Lower lobe of right lung (tissue), 2 donors: ENCODE data around the gene LRRC47. TPM values are rescaled to one million over a fixed set of nuclear protein-coding genes. Genes with fewer than 3 reads are reported as not detected.
A peak's percentile ranks its signal among the peaks of the same experiment; 100 is the strongest.

ENCODE experiments used
- ATAC-seq, 2 donors: fragments of 200-7000 bp; cut with Tn5 transposase; one replicate each; pipeline ENCODE4 v1.9.1; 2020 to 2022; ENCODE audit warnings: mild to moderate bottlenecking in 2 of 2, moderate library complexity in 2 of 2
- DNase-seq: peaks from one replicate; pipeline ENCODE4 v3.0.0-alpha.2; 2020
- H3K27ac ChIP-seq: fragments of 200-600 bp; one replicate; pipeline ENCODE4 v1.8.0; 2022
- H3K27me3 ChIP-seq: fragments of 200-600 bp; one replicate; pipeline ENCODE4 v1.8.0; 2022; ENCODE audit warnings: low read depth
- H3K36me3 ChIP-seq: fragments of 200-600 bp; one replicate; pipeline ENCODE4 v1.8.0; 2022; ENCODE audit warnings: mild to moderate bottlenecking
- H3K4me1 ChIP-seq: fragments of 200-600 bp; one replicate; pipeline ENCODE4 v1.8.0; 2022
- H3K4me3 ChIP-seq: fragments of 200-600 bp; one replicate; pipeline ENCODE4 v1.8.0; 2022; ENCODE audit warnings: mild to moderate bottlenecking
- H3K9me3 ChIP-seq: fragments of 200-600 bp; one replicate; pipeline ENCODE4 v1.8.0; 2022
- CTCF ChIP-seq: fragments of 200-600 bp; IDR thresholded peaks from one replicate; pipeline ENCODE4 v1.8.0; 2022; ENCODE audit warnings: antibody characterized with exemption, mild to moderate bottlenecking
- intact Hi-C: fragments of 100-400 bp; cut with DNase I; formaldehyde crosslinking; loops from one replicate; pipeline ENCODE4 v1.11.0; 2022
- total RNA-seq: library from RNA; stranded (reverse); fragmentation: NEBNext Ultra II Directional; extraction: Animal tissue kit (Norgen Biotek cat#: 25700); gene quantifications from one replicate; pipeline ENCODE4 v1.2.1, GENCODE V29; 2021
- donor health status: DM: no; HTN: yes; CAD: no; lungs with severe emphysema.

The LRRC47 gene
- total RNA-seq, 1 donor from 2014 or later = 34.4 TPM

GRCh38 chr1:3777078-3777547 lies 19.2 kb downstream of the LRRC47 start:
- DNase-seq (no peak), ATAC-seq (no peak)
- TF ChIP-seq CTCF = no peak
- no peaks in the 10 kb centered on the region for H3K27me3 ChIP-seq
- peaks cover 32% of the 10 kb centered on the region for H3K4me1 ChIP-seq
- H3K27ac ChIP-seq = no peak overlapping the region
- H3K9me3 ChIP-seq = no peaks in the 10 kb centered on the region
- no peak overlapping the region for H3K4me3 ChIP-seq
- H3K36me3 ChIP-seq = peaks cover 35% of the 10 kb centered on the region
- intact Hi-C loops = no loop called here

- intact Hi-C loops = no loop called here
- no peaks in the 10 kb centered on the region for H3K9me3 ChIP-seq
- H3K27ac ChIP-seq = no peak overlapping the region
- H3K27me3 ChIP-seq = no peaks in the 10 kb centered on the region
- no peak for ATAC-seq
- peaks cover 39% of the 10 kb centered on the region for H3K4me1 ChIP-seq
- TF ChIP-seq CTCF = no peak
- no peak for DNase-seq
- peaks cover 28% of the 10 kb centered on the region for H3K36me3 ChIP-seq
- no peak overlapping the region for H3K4me3 ChIP-seq
Measured at GRCh38 chr1:3776231-3776961, 19.9 kb downstream of the LRRC47 start.

GRCh38 chr1:3775490-3776230 lies 20.6 kb downstream of the LRRC47 start:
- intact Hi-C loops = no loop called here
- Histone ChIP-seq H3K36me3 (peaks cover 21% of the 10 kb centered on the region), H3K27me3 (no peaks in the 10 kb centered on the region), H3K9me3 (no peaks in the 10 kb centered on the region), H3K4me1 (peaks cover 41% of the 10 kb centered on the region), H3K27ac (no peak overlapping the region), H3K4me3 (no peak overlapping the region)
- peak; percentile 77 for DNase-seq
- peak; percentile 14 for TF ChIP-seq CTCF
- peak in 1 of 2 donors; percentile 2 for ATAC-seq

- DNase-seq (peak; percentile 46), ATAC-seq (no peak)
- TF ChIP-seq CTCF = no peak
- intact Hi-C loops = no loop called here
- Histone ChIP-seq H3K36me3 (peaks cover 14% of the 10 kb centered on the region), H3K4me3 (no peak overlapping the region), H3K27ac (no peak overlapping the region), H3K9me3 (no peaks in the 10 kb centered on the region), H3K4me1 (peaks cover 41% of the 10 kb centered on the region), H3K27me3 (no peaks in the 10 kb centered on the region)
Measured at GRCh38 chr1:3774946-3775489, 21.3 kb downstream of the LRRC47 start.

- Histone ChIP-seq H3K9me3 (no peaks in the 10 kb centered on the region), H3K36me3 (peaks cover 8% of the 10 kb centered on the region), H3K27ac (no peak overlapping the region), H3K27me3 (no peaks in the 10 kb centered on the region), H3K4me1 (peaks cover 41% of the 10 kb centered on the region), H3K4me3 (no peak overlapping the region)
- intact Hi-C loops = no loop called here
- ATAC-seq = no peak
- no peak for DNase-seq
- TF ChIP-seq CTCF = no peak
Measured at GRCh38 chr1:3774276-3774945, 21.9 kb downstream of the LRRC47 start.
